Measurements from ENCODE around the gene ZNF554. TPM values are rescaled to one million over a fixed set of nuclear protein-coding genes. Genes with fewer than 3 reads are reported as not detected.

Gene ZNF554
- total RNA-seq, 1 experiment from 2014 or later: 5.9 TPM

DNA sequence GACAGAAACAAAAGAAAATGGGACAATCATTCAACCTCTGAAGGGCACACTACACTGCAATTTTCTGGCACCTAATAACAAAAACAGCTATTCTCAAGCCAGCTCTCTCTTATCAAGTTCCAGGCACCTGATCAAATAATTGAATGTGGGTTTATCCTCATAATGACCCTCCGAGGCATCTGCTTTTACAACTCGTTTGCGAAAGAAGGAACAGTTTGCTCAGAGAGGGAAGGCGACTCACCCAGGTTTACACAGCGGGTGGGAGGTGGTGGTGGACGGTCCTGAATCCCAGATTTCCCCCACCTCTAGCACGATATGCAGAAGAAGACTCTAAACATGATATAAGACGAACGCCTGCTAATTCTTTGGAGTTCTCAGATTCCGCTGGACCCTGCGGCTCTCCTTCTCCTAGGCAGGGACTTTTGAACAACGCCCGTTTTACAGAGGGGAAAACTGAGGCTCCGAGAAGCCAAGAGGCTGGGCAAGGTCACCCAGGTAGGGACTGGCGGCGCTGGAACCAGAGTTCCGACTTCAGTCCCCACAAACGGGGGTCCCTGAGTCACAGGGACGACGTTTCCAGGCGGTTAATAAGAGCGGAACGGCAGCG lies 37.2 kb upstream of the ZNF554 start:
- Histone ChIP-seq H3K27ac (ENCODE audit: insufficient read length, low read depth, low read length) (no peak overlapping the region), H3K27me3 (ENCODE audit: insufficient read depth, low read length) (no peaks in the 10 kb centered on the region), H4K8ac (replicated peaks; ENCODE audit: insufficient read length, low read depth, low read length) (no peak overlapping the region), H4K20me1 (ENCODE audit: control insufficient read depth, insufficient read depth, insufficient read length) (no peaks in the 10 kb centered on the region), H3K56ac (ENCODE audit: insufficient read length, low read depth, low read length) (no peak overlapping the region), H3K23ac (ENCODE audit: insufficient read length, low read depth, low read length) (no peak overlapping the region), H4K91ac (ENCODE audit: insufficient read length, low read depth, low read length) (no peak overlapping the region), H3K79me1 (ENCODE audit: insufficient read depth, low read depth, low read length, poor library complexity, severe bottlenecking) (peaks cover 11% of the 10 kb centered on the region), H3T11ph (ENCODE audit: low read length) (no peak overlapping the region), H2BK20ac (ENCODE audit: low read depth, low read length, poor library complexity, severe bottlenecking) (no peak overlapping the region), H2BK12ac (ENCODE audit: insufficient read length, low read depth, low read length) (no peak overlapping the region), H2AFZ (ENCODE audit: low read length) (no peak overlapping the region), H3K79me2 (ENCODE audit: insufficient read depth, low read length) (peaks cover 58% of the 10 kb centered on the region), H3K4ac (ENCODE audit: low read depth, low read length) (no peak overlapping the region), H2BK15ac (ENCODE audit: low read depth, low read length) (no peak overlapping the region), H3K9ac (ENCODE audit: extremely low read depth, insufficient read length, low read length) (peak overlapping the region; percentile 80), H4K5ac (ENCODE audit: insufficient read length, low read depth, low read length) (no peak overlapping the region), H2AK5ac (ENCODE audit: insufficient read length, low read length) (no peak overlapping the region), H3K23me2 (ENCODE audit: insufficient read length, low read depth, low read length, poor library complexity, severe bottlenecking) (peaks cover 11% of the 10 kb centered on the region), H3K14ac (ENCODE audit: insufficient read depth, low read length) (peak overlapping the region; percentile 57; the same call in 1 of the 2 replicates), H3K18ac (ENCODE audit: insufficient read length, low read depth, low read length) (peak overlapping the region; percentile 52), H2BK120ac (ENCODE audit: low read depth, low read length, poor library complexity, severe bottlenecking) (no peak overlapping the region), H3K4me1 (ENCODE audit: insufficient read depth, low read length) (no peaks in the 10 kb centered on the region), H3K4me2 (ENCODE audit: insufficient read depth, insufficient read length, low read length) (peak overlapping the region; percentile 82), H2BK5ac (ENCODE audit: insufficient read length, low read length) (no peak overlapping the region), H3K9me3 (ENCODE audit: control insufficient read depth, low read depth, low read length) (no peaks in the 10 kb centered on the region)
- Mint-ChIP-seq H3K9me3 (peaks cover 0 to 4% of the 10 kb centered on the region in 2 experiments; a peak in 1 of 5 replicates), H3K36me3 (ENCODE audit: insufficient read depth in 1 of 3, low read depth in 3 of 3) (peaks cover 12 to 30% (median 23%) of the 10 kb centered on the region in 3 experiments), H3K4me3 (peak overlapping the region; percentile 90 to 97), H3K4me1 (peaks cover 13 to 28% of the 10 kb centered on the region in 2 experiments), H3K27ac (peak overlapping the region; percentile 40 to 86 (median 65); a peak in 6 of 7 replicates), H3K27me3 (ENCODE audit: low read depth) (no peaks in the 10 kb centered on the region; the same call in 1 of the 2 replicates)
- DNase-seq: no peak
- no CpG with 5 or more reads among the region's 24 CpGs for WGBS (ENCODE audit: extremely low coverage, insufficient read length, low lambda C conversion rate)
- no peak for TF ChIP-seq CTCF (conservative IDR thresholded peaks at IDR 0.05)
